Caco-2 (cell line): ENCODE results near the gene SELENOO. TPM values are rescaled to one million over a fixed set of nuclear protein-coding genes. Genes with fewer than 3 reads are reported as not detected.

ENCODE experiments used
- BruUV-seq: library from RNA; stranded (reverse); fragments of 400-500 nt; replicated peaks from 2 replicates; lab custom pipeline; 2021; lab: Mats Ljungman, UMichigan
- CTCF ChIA-PET: fragments of 300-600 bp; sonication (Branson Sonifier 250); formaldehyde crosslinking; loops from one replicate; lab custom pipeline; 2022; ENCODE audit warnings: antibody characterized with exemption; lab: Charles Lee
- POLR2A ChIA-PET: fragments of 300-600 bp; sonication (Branson Sonifier 250); formaldehyde crosslinking; loops from one replicate; lab custom pipeline; 2022; ENCODE audit warnings: antibody characterized with exemption; lab: Charles Lee
- DNase-seq, 2 experiments: peaks; one replicate each; pipeline versions ENCODE4 v3.0.0 to v3.0.0-alpha.2; 2020 to 2022
- H3K27me3 ChIP-seq: replicated peaks from 2 replicates; pipeline ENCODE4 v1.6.0; 2011; ENCODE audit warnings: low read length; ENCODE audit not compliant: control insufficient read depth, insufficient read depth
- H3K36me3 ChIP-seq: 2 replicates; pipeline ENCODE4 v1.5.1; 2011; ENCODE audit warnings: low read length; ENCODE audit not compliant: control insufficient read depth, insufficient read depth
- H3K4me1 ChIP-seq: fragments of 250-450 bp; sonication (Bioruptor Pico); 2 replicates; pipeline ENCODE4 v1.5.1; 2020; ENCODE audit warnings: mild to moderate bottlenecking
- H3K4me3 ChIP-seq: 2 replicates; pipeline ENCODE4 v1.5.1; 2011; ENCODE audit warnings: low read depth, mild to moderate bottlenecking, control low read depth, low read length
- H3K9me3 ChIP-seq: fragments of 250-450 bp; sonication (Bioruptor Pico); 2 replicates; pipeline ENCODE4 v1.5.1; 2020; ENCODE audit warnings: mild to moderate bottlenecking, moderate library complexity
- H3K27ac Mint-ChIP-seq: one replicate; pipeline ENCODE4 v1.8.0; 2022; ENCODE audit warnings: mixed read lengths; ENCODE audit not compliant: unreplicated experiment
- H3K27me3 Mint-ChIP-seq: one replicate; pipeline ENCODE4 v1.8.0; 2022; ENCODE audit warnings: mixed read lengths; ENCODE audit not compliant: insufficient read depth, unreplicated experiment
- H3K36me3 Mint-ChIP-seq: one replicate; pipeline ENCODE4 v1.8.0; 2022; ENCODE audit warnings: mild to moderate bottlenecking, mixed read lengths; ENCODE audit not compliant: insufficient read depth, unreplicated experiment
- H3K4me1 Mint-ChIP-seq: one replicate; pipeline ENCODE4 v1.8.0; 2022; ENCODE audit warnings: low read depth, mixed read lengths; ENCODE audit not compliant: unreplicated experiment
- H3K4me3 Mint-ChIP-seq: one replicate; pipeline ENCODE4 v1.8.0; 2022; ENCODE audit warnings: mild to moderate bottlenecking, moderate library complexity, mixed read lengths; ENCODE audit not compliant: unreplicated experiment
- H3K9me3 Mint-ChIP-seq: one replicate; pipeline ENCODE4 v1.8.0; 2022; ENCODE audit warnings: mixed read lengths; ENCODE audit not compliant: unreplicated experiment
- intact Hi-C: fragments of 100-400 bp; cut with micrococcal nuclease; formaldehyde crosslinking; loops from one replicate; pipeline ENCODE4 v1.10.0; 2022; ENCODE audit not compliant: unreplicated experiment
- total RNA-seq: library from RNA; stranded (reverse); gene quantifications from 2 replicates; pipeline ENCODE4 v1.2.3, GENCODE V29; 2022
- TF ChIP-seq, protein P1 (sequence below), 2 experiments: fragments of 200-600 bp in 1 of 2; IDR thresholded peaks; 1 replicate in 1 of 2; 2 replicates in 1 of 2; pipeline versions ENCODE4 v1.5.1 to v1.8.0; 2011 to 2022; ENCODE audit warnings: antibody characterized with exemption in 1 of 2, control low read depth in 1 of 2, inconsistent platforms in 1 of 2, low read depth in 1 of 2, low read length in 1 of 2, mild to moderate bottlenecking in 1 of 2, moderate library complexity in 1 of 2; ENCODE audit not compliant: insufficient read depth in 1 of 2, severe bottlenecking in 1 of 2, unreplicated experiment in 1 of 2

The SELENOO gene
- total RNA-seq, 1 experiment from 2014 or later = 29.3 TPM

GRCh38 chr22:50199829-50200460, 866 bp upstream of the SELENOO start:
- intact Hi-C loops = no loop called here
- Mint-ChIP-seq H3K36me3 (peaks cover 15% of the 10 kb centered on the region), H3K4me3 (peak overlapping the region; percentile 66), H3K27me3 (no peaks in the 10 kb centered on the region), H3K9me3 (no peaks in the 10 kb centered on the region), H3K4me1 (peaks cover 10% of the 10 kb centered on the region), H3K27ac (no peak overlapping the region)
- no peaks in the 10 kb centered on the region for H3K27me3 ChIP-seq
- BruUV-seq = no TSS peak
- H3K4me1 ChIP-seq = peaks cover 4% of the 10 kb centered on the region
- H3K4me3 ChIP-seq = peak overlapping the region; percentile 79
- POLR2A ChIA-PET = no interaction called here
- H3K36me3 ChIP-seq = no peaks in the 10 kb centered on the region
- no peak for DNase-seq
- TF ChIP-seq, protein P1, sequence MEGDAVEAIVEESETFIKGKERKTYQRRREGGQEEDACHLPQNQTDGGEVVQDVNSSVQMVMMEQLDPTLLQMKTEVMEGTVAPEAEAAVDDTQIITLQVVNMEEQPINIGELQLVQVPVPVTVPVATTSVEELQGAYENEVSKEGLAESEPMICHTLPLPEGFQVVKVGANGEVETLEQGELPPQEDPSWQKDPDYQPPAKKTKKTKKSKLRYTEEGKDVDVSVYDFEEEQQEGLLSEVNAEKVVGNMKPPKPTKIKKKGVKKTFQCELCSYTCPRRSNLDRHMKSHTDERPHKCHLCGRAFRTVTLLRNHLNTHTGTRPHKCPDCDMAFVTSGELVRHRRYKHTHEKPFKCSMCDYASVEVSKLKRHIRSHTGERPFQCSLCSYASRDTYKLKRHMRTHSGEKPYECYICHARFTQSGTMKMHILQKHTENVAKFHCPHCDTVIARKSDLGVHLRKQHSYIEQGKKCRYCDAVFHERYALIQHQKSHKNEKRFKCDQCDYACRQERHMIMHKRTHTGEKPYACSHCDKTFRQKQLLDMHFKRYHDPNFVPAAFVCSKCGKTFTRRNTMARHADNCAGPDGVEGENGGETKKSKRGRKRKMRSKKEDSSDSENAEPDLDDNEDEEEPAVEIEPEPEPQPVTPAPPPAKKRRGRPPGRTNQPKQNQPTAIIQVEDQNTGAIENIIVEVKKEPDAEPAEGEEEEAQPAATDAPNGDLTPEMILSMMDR (IDR thresholded peaks at IDR 0.05; ENCODE audit: insufficient read depth in 1 of 2, low read depth in 1 of 2, low read length in 1 of 2, severe bottlenecking in 1 of 2, unreplicated experiment in 1 of 2) = no peak
- no peaks in the 10 kb centered on the region for H3K9me3 ChIP-seq
- CTCF ChIA-PET = no interaction called here

DNA sequence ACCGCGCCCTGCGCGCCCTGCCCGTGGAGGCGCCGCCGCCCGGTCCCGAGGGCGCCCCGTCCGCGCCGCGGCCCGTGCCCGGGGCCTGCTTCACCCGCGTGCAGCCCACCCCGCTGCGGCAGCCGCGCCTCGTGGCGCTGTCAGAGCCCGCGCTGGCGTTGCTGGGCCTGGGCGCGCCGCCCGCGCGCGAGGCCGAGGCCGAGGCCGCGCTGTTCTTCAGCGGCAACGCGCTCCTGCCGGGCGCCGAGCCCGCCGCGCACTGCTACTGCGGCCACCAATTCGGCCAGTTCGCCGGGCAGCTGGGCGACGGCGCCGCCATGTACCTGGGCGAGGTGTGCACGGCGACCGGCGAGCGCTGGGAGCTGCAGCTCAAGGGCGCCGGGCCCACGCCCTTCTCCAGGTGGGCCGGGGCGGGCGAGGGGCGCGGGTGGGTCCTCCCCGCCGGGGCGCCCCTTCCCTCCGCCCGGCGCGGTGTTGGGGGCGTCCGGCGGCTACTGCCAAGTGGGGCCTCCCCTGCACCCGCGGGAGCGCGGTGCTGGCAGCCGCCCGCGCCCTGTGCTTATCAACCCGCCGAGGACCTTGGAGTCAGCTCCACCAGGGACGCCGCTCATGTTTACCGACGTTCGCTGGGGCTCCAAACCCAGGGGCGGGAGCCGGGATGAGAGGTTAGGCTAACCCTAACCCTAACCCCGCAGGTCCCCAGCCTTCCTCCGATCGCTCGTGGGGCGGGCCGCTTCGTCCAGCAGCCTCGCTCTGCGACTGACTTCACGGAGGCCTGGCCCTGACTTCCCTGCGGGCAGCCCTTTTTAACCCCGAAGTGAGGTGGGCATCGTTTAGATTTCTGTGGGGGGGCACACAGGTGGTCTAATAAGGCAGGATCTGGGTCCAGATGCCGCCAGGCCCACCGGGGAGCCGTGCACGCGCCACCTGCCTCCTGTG, 649 bp downstream of the SELENOO start:
- no TSS peak for BruUV-seq
- ChIA-PET CTCF (no interaction called here), POLR2A (no interaction called here)
- Mint-ChIP-seq H3K27me3 (no peaks in the 10 kb centered on the region), H3K27ac (peak overlapping the region; percentile 71), H3K9me3 (no peaks in the 10 kb centered on the region), H3K4me3 (peak overlapping the region; percentile 85), H3K4me1 (peaks cover 13% of the 10 kb centered on the region), H3K36me3 (peaks cover 18% of the 10 kb centered on the region)
- Histone ChIP-seq H3K9me3 (no peaks in the 10 kb centered on the region), H3K36me3 (no peaks in the 10 kb centered on the region), H3K27me3 (no peaks in the 10 kb centered on the region), H3K4me1 (peaks cover 4% of the 10 kb centered on the region), H3K4me3 (peak overlapping the region; percentile 79)
- TF ChIP-seq, protein P1 (IDR thresholded peaks at IDR 0.05; ENCODE audit: insufficient read depth in 1 of 2, low read depth in 1 of 2, low read length in 1 of 2, severe bottlenecking in 1 of 2, unreplicated experiment in 1 of 2) = no peak
- DNase-seq = peak in 1 of 2 experiments; percentile 47
- intact Hi-C loops = no loop called here

DNA sequence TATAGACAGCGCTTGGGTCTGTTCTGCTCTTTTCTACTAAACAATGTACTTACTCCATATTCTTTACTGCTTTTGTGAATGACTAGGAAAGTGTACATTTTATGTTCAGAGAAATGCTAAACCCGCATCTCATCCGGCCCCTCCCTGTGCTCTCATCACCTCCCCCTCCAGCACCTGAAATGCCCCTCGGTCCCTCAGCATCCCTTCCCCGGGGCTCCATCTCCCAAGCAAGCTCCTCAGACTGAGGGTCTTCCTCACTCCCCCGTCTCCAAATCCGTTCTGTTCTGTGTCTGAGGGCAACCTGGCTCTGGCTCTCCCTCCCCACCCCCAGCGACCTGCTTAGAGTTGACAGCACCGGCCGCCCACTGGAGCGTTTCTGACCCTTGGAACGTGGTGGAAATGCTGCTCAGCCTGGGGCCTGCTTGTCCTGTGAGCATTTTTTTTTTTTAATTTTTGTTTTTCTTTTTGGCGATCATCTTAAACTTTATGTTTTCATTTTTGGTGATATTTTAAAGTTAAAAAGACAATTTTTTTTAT, 1.4 kb downstream of the SELENOO start:
- Mint-ChIP-seq H3K27ac (peak overlapping the region; percentile 71), H3K27me3 (no peaks in the 10 kb centered on the region), H3K36me3 (peaks cover 23% of the 10 kb centered on the region), H3K4me1 (peaks cover 13% of the 10 kb centered on the region), H3K4me3 (peak overlapping the region; percentile 85), H3K9me3 (no peaks in the 10 kb centered on the region)
- BruUV-seq = no TSS peak
- ChIA-PET CTCF (no interaction called here), POLR2A (no interaction called here)
- no peak for DNase-seq
- Histone ChIP-seq H3K27me3 (no peaks in the 10 kb centered on the region), H3K4me3 (peak overlapping the region; percentile 79), H3K36me3 (no peaks in the 10 kb centered on the region), H3K4me1 (peaks cover 4% of the 10 kb centered on the region), H3K9me3 (no peaks in the 10 kb centered on the region)
- TF ChIP-seq, protein P1 (IDR thresholded peaks at IDR 0.05; ENCODE audit: insufficient read depth in 1 of 2, low read depth in 1 of 2, low read length in 1 of 2, severe bottlenecking in 1 of 2, unreplicated experiment in 1 of 2) = no peak
- intact Hi-C loops = no loop called here
